ENCODE measurements around the gene RWDD1. TPM values are rescaled to one million over a fixed set of nuclear protein-coding genes. Genes with fewer than 3 reads are reported as not detected.

RWDD1 gene
- total and polyA plus RNA-seq, 4 donors = 47.2 to 92.4 (median 83.3) TPM

DNA sequence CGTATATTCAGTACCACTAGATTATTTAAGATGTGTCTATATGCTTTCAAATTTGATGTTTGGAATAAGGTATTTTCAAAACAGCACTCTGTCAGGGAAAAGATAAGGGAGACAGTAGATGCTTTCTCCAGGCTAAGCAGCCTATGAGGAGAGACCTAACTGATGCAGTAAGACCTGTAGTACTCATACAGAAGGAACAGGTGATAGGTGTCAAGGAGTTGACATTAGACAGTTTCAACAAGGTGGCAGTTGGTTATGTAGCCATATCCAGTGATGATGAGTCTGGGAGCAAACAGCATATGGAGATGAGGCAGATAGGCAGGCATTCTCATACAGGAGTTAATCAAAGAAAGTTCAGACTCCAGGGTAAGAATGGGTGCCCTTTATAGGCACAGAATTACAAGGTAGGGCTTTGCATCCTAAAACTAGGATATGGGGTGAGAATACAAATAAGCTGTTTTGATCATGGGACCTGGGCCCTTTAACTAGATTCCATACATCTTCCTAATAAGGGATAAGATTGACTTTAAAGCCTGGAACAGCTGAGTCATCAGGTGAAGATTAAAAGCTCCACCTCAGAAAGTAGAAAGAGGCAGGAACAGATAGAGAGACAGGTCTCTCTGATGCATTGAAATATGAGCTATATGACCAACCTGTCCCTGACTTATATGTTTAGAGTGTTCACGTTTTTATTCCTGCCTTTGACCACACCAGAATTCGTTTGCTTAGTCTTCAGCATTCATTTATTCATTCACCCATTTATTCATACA is 52.9 kb downstream of the RWDD1 start:
- Histone ChIP-seq H3K9me3 (ENCODE audit: control insufficient read depth, insufficient read depth, low read length) (no peaks in the 10 kb centered on the region), H3K4me3 (ENCODE audit: low read depth, low read length) (no peak overlapping the region), H3K27ac (ENCODE audit: low read depth, low read length) (no peak overlapping the region), H3K36me3 (ENCODE audit: control insufficient read depth, insufficient read depth, low read length) (peaks cover 4% of the 10 kb centered on the region), H3K4me1 (ENCODE audit: control insufficient read depth, insufficient read depth, low read length) (no peaks in the 10 kb centered on the region), H3K27me3 (ENCODE audit: control insufficient read depth, insufficient read depth, low read length) (no peaks in the 10 kb centered on the region)
- DNase-seq (ENCODE audit: low read depth in 4 of 6, low spot score in 6 of 6) = no peak
- no CpG with 5 or more reads among the region's 3 CpGs for WGBS (ENCODE audit: insufficient coverage)

DNA sequence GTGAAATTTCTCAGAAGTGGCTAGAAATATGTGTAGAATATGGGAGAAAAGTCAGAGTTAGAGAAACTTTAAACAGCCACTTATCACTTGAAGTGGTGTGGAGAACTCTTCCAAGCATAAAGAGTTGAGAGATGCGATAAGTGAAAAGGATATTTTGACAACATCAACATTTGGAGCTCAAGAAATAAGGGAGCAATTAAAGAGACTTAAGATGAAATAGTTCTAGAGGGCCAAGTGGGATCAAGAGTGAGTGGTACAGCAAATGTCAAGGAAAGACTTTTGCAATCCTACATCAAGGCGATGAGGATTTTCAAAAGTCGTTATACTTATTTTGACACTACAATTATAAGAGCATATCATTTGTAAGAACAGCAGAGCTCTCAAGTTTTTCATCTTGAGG is 54.6 kb downstream of the RWDD1 start:
- Histone ChIP-seq H3K27ac (ENCODE audit: low read depth, low read length) (no peak overlapping the region), H3K4me3 (ENCODE audit: low read depth, low read length) (no peak overlapping the region), H3K9me3 (ENCODE audit: control insufficient read depth, insufficient read depth, low read length) (no peaks in the 10 kb centered on the region), H3K36me3 (ENCODE audit: control insufficient read depth, insufficient read depth, low read length) (peaks cover 4% of the 10 kb centered on the region), H3K4me1 (ENCODE audit: control insufficient read depth, insufficient read depth, low read length) (no peaks in the 10 kb centered on the region), H3K27me3 (ENCODE audit: control insufficient read depth, insufficient read depth, low read length) (no peaks in the 10 kb centered on the region)
- DNase-seq (ENCODE audit: low read depth in 4 of 6, low spot score in 6 of 6) = no peak
- no CpG with 5 or more reads among the region's 3 CpGs for WGBS (ENCODE audit: insufficient coverage)

DNA sequence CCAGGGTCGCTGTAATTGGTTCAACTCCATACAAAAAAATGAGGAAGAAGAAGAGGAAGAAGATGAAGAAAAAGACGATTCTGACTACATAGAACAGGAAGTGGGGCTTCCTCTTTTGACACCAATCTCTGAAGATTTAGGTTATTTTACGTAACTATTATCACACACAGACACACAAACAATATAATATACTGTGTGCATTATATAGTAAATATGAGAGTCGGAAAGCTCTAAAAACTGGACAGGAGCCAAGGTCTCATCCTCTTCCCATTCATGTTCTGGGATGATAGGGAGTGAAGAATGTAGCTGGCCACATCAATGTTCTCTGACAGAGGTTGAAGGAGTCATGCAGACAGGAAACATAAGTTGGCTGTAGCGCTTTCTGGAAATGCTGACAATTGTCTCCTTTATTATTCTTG is 58.3 kb downstream of the RWDD1 start:
- WGBS (ENCODE audit: insufficient coverage) = 100% methylated on average over 1 of the region's 5 CpGs
- H3K9me3 ChIP-seq (ENCODE audit: control insufficient read depth, insufficient read depth, low read length) = no peaks in the 10 kb centered on the region
- peaks cover 15% of the 10 kb centered on the region for H3K36me3 ChIP-seq (ENCODE audit: control insufficient read depth, insufficient read depth, low read length)
- no peak overlapping the region for H3K27ac ChIP-seq (ENCODE audit: low read depth, low read length)
- DNase-seq (ENCODE audit: low read depth in 4 of 6, low spot score in 6 of 6) = no peak
- no peaks in the 10 kb centered on the region for H3K4me1 ChIP-seq (ENCODE audit: control insufficient read depth, insufficient read depth, low read length)
- no peaks in the 10 kb centered on the region for H3K27me3 ChIP-seq (ENCODE audit: control insufficient read depth, insufficient read depth, low read length)
- H3K4me3 ChIP-seq (ENCODE audit: low read depth, low read length) = no peak overlapping the region

DNA sequence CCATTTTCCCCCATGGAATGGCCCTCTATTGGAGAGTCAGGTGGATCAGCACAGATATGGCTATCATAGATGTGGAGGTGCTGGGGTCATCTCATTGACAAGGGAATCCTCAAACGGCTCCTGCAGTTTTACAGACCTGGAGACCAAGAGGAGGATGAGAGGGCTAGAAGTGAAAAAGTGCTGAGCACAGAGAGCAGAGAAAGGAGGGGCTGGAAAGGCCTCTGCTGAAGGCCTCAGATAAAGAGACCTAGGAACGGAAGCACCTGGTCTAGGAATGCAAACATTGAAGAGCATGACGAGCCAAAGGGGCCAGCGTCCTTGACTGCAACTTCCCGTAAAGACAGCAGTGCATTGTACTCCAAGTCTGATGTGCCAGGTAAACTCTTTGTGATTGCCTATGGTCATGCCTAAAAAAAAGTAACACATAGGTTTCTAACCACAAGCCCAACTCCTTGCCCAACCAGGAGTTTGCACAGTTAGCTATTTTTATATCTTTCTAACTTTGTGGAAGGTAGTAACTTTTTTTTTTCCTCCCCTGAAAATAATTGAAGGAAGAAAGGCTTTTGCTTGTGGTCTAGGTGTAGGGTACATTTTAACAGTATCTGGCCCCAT is 60.2 kb downstream of the RWDD1 start:
- no peaks in the 10 kb centered on the region for H3K9me3 ChIP-seq (ENCODE audit: control insufficient read depth, insufficient read depth, low read length)

DNA sequence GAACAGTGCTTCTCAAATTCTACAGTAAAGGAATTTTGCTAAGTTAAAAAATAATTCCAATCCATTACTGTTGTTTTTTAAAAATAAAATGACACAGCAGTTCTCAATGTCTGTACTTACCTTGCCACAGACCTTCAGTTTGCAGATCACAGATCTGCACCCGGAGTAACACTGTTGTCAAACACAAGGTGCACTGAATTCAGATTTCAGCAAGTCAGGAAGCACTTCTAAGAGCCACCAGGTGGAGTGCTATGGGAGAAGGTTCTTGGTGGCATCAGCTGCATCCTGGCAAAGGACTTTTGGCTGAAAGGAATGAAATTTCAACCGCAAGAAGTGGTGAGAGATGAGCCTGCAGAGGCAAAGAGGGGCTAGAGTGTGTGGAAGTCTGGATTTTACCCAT is 62.4 kb downstream of the RWDD1 start:
- peaks cover 13% of the 10 kb centered on the region for H3K36me3 ChIP-seq (ENCODE audit: control insufficient read depth, insufficient read depth, low read length)
- no peaks in the 10 kb centered on the region for H3K27me3 ChIP-seq (ENCODE audit: control insufficient read depth, insufficient read depth, low read length)
- H3K9me3 ChIP-seq (ENCODE audit: control insufficient read depth, insufficient read depth, low read length) = no peaks in the 10 kb centered on the region
- no peaks in the 10 kb centered on the region for H3K4me1 ChIP-seq (ENCODE audit: control insufficient read depth, insufficient read depth, low read length)
- WGBS (ENCODE audit: insufficient coverage) = 86% methylated on average over 1 of the region's 2 CpGs
- no peak for DNase-seq (ENCODE audit: low read depth in 4 of 6, low spot score in 6 of 6)
- no peak overlapping the region for H3K4me3 ChIP-seq (ENCODE audit: low read depth, low read length)
- no peak overlapping the region for H3K27ac ChIP-seq (ENCODE audit: low read depth, low read length)

More for the DNA sequence above, 60.2 kb downstream of the RWDD1 start:
- no peak for DNase-seq (ENCODE audit: low read depth in 4 of 6, low spot score in 6 of 6)
- H3K27me3 ChIP-seq (ENCODE audit: control insufficient read depth, insufficient read depth, low read length) = no peaks in the 10 kb centered on the region
- H3K4me3 ChIP-seq (ENCODE audit: low read depth, low read length) = no peak overlapping the region
- H3K4me1 ChIP-seq (ENCODE audit: control insufficient read depth, insufficient read depth, low read length) = no peaks in the 10 kb centered on the region
- no peak overlapping the region for H3K27ac ChIP-seq (ENCODE audit: low read depth, low read length)
- H3K36me3 ChIP-seq (ENCODE audit: control insufficient read depth, insufficient read depth, low read length) = peaks cover 15% of the 10 kb centered on the region
- 83% methylated on average over 5 of the region's 5 CpGs for WGBS (ENCODE audit: insufficient coverage)

Other genes starting within 250 kb of the RWDD1 start
- gene DSE, start 200.6 kb upstream of the RWDD1 start, total RNA-seq = 10 to 100 TPM; 38.4 to 59.1 TPM
- gene DSE, start 200.6 kb upstream of the RWDD1 start, polyA plus RNA-seq (ENCODE audit: insufficient read length in 2 of 2) = 10 to 100 TPM; 15.4 to 15.6 TPM
- 1 to 10 TPM; 6.7 to 8.5 TPM for gene CALHM6, start 110.1 kb upstream of the RWDD1 start, total RNA-seq
- 1 to 10 TPM; 7.0 to 9.0 TPM for gene CALHM6, start 110.1 kb upstream of the RWDD1 start, polyA plus RNA-seq (ENCODE audit: insufficient read length in 2 of 2)
- 1 to 10 TPM; 2.6 to 4.5 TPM for gene CALHM5, start 59.9 kb upstream of the RWDD1 start, total RNA-seq
- under 1 TPM; 0.75 to 0.82 TPM for gene CALHM5, start 59.9 kb upstream of the RWDD1 start, polyA plus RNA-seq (ENCODE audit: insufficient read length in 2 of 2)
- gene TRAPPC3L, start 25.8 kb upstream of the RWDD1 start, total RNA-seq = 10 to 100 TPM in 1 of 2 donors, under 1 TPM in 1; 0.33 to 16.1 TPM
- under 1 TPM; 0.45 to 0.46 TPM for gene TRAPPC3L, start 25.8 kb upstream of the RWDD1 start, polyA plus RNA-seq (ENCODE audit: insufficient read length in 2 of 2)
- under 1 TPM; 0.22 to 0.30 TPM for gene CALHM4, start 17.8 kb upstream of the RWDD1 start, total RNA-seq
- gene CALHM4, start 17.8 kb upstream of the RWDD1 start, polyA plus RNA-seq (ENCODE audit: insufficient read length in 2 of 2) = not detected
- 10 to 100 TPM in 1 of 2 donors, 1 to 10 TPM in 1; 7.2 to 19.2 TPM for gene RSPH4A, start 45.0 kb downstream of the RWDD1 start, total RNA-seq
- gene RSPH4A, start 45.0 kb downstream of the RWDD1 start, polyA plus RNA-seq (ENCODE audit: insufficient read length in 2 of 2) = 10 to 100 TPM in 1 of 2 donors, 1 to 10 TPM in 1; 6.6 to 11.0 TPM
- 10 to 100 TPM; 15.9 to 22.4 TPM for gene ZUP1, start 97.3 kb downstream of the RWDD1 start, total RNA-seq
- gene ZUP1, start 97.3 kb downstream of the RWDD1 start, polyA plus RNA-seq (ENCODE audit: insufficient read length in 2 of 2) = 10 to 100 TPM; 15.2 to 17.3 TPM
- gene KPNA5, start 109.7 kb downstream of the RWDD1 start, total RNA-seq = 10 to 100 TPM; 34.5 to 45.3 TPM
- 10 to 100 TPM; 11.3 to 18.4 TPM for gene KPNA5, start 109.7 kb downstream of the RWDD1 start, polyA plus RNA-seq (ENCODE audit: insufficient read length in 2 of 2)
- gene FAM162B, start 194.2 kb downstream of the RWDD1 start, total RNA-seq = 1 to 10 TPM; 6.0 to 6.7 TPM
- 1 to 10 TPM; 2.4 to 2.9 TPM for gene FAM162B, start 194.2 kb downstream of the RWDD1 start, polyA plus RNA-seq (ENCODE audit: insufficient read length in 2 of 2)